ENCODE measurements around the gene C11orf86.
"Not testable (repeated sequence)": the region's sequence is repeated elsewhere in the genome, so short reads cannot be mapped to it uniquely, and the experiment has no call there.

C11orf86 gene

GRCh38 chr11:66992041-66992440 is 16.9 kb downstream of the C11orf86 start:
- no peak for DNase-seq

GRCh38 chr11:66996609-66997273 is 21.6 kb downstream of the C11orf86 start:
- no peak for DNase-seq

DNA sequence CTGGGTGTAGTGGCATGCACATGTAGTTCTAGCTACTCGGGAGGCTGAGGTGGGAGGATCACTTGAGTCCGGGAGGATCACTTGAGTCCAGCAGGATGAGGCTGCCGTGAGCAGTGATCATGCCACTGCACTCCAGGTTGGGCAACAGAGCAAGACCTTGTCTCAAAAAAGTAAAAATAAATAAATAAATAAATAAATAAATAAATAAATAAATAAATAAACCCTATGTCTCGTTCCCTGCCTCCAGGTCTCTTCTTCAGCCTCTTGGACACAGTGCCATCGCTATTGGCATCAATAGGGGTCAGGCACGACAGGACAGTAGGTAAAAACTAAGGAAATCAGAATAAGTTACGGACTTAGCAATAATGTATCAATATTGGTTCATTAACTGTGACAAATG is 24.5 kb downstream of the C11orf86 start:
- no peak for DNase-seq

- no peak for DNase-seq
Measured at GRCh38 chr11:67001332-67001731, 26.2 kb downstream of the C11orf86 start.

DNA sequence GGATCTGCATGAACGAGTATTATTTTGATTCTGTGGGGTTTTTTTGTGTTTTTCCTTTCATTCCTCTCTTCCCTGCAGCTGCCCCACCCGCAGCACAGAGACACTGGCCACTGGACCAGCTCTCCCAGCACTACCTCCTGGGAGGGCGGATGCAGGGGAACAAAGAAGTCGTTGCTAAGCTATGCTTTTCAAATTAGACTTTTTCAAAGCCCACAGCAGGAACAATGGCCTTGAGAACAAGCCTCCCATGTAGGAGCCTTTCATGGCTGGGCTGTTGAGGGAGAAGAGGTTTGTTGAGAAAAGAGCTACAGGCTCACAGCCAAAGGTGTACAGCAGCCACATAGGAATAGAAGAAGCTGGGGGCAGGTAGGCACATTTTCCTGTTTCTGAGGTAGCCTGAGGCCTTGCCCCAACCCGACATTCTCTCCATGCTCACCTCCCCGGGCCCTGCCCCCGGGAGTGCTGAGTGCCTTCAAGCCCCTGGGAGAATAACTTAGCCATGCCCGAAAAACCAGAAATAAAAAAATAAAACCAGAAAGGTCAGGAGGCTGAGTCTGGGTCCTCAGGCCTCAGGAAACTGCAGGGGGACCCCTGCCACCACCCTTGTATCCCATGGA is 27.3 kb downstream of the C11orf86 start:
- DNase-seq, result no peak

- DNase-seq, result no peak
Measured at GRCh38 chr11:67002921-67003411, 27.9 kb downstream of the C11orf86 start.

DNA sequence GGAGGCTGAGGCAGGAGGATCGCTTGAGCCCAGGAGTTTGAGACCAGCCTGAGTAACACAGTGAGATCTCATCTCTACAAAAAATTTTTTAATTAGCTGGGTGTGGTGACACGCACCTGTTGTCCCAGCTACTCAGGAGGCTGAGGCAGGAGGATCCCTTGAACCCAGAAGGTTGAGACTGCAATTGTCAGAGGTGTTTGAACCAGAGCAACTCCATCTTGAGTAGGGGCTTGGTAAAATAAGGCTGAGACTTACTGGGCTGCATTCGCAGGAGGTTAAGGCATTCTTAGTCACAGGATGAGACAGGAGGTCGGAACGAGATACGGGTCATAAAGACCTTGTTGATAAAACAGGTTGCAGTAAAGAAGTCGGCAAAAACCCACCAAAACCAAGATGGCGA is 30.1 kb downstream of the C11orf86 start:
- DNase-seq, result not testable (repeated sequence)

- no peak for DNase-seq
Measured at GRCh38 chr11:67006029-67006884, 31.2 kb downstream of the C11orf86 start.

DNA sequence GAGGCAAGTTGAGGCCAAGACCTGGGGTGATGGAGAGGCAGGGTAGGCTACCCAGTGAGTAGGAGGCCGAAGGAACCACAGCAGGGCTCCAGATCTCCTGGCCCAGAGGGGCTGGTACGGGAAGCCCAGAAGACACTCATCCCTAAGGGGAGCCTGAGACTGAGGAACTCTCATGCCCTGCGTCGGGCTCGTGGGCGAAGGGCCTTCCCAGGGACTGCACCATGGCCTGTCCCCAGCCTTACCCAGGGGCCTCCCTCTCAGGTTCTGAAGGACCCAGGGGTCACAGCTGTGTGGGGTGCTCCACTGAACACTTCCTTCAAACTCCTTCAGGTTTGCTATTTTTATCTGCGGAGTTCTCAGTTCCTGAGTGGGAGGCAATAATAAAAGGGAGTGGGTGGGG is 32.0 kb downstream of the C11orf86 start:
- DNase-seq, result no peak

GRCh38 chr11:67010296-67010905 is 35.3 kb downstream of the C11orf86 start:
- DNase-seq, result no peak

DNA sequence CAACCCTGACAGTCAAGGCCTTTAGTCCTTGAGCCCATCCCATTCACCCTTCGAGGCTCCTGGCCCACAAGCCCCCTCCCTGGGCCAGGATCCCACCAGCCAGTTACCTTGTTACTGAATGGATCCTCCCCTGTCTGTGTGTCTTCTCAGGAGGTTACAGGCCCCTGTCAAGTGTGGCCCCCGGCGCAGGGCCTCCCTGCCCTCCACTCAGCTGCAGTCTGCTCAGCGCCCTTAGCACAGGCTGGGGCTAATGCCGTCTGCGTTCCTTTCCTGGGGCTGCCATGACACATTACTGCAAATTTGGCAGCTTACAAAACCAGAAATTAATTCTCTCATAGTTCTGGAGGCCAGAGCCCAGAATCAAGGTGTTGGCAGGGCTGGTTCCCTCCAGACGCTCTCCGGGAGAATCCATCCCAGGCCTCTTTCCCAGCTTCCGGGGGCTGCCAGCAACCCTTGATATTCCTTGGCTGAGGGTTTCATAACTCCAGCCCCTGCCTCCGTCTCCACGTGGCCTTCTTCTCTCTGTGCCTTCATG is 38.5 kb downstream of the C11orf86 start:
- DNase-seq, result no peak

- DNase-seq, result no peak
Measured at GRCh38 chr11:67014343-67014742, 39.2 kb downstream of the C11orf86 start.

- no peak for DNase-seq
Measured at GRCh38 chr11:67015048-67015447, 39.9 kb downstream of the C11orf86 start.

DNA sequence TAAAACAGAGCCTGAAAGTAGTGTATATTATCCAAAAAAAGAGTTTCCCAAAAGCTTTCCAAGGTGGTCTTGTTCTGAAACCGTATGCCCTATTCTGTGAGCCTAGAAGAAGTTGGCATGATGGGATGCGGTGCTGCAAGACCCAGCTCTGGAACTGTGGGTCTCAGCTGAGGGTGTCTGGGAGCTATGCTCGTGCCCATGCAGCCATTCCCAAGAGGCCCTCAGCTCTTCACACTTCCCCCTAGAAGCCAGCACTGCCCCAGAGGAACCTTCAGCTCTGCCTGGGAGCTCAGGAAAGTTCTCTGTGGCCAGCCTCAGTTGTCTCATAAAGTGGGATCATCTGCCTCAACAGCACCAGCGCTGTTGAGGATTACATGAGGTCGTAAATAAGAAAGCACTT is 41.4 kb downstream of the C11orf86 start:
- no peak for DNase-seq

- no peak for DNase-seq
Measured at GRCh38 chr11:67020949-67021348, 45.8 kb downstream of the C11orf86 start.

GRCh38 chr11:67022341-67022933 is 47.3 kb downstream of the C11orf86 start:
- no peak for DNase-seq

- DNase-seq, result no peak
Measured at GRCh38 chr11:67022961-67023956, 48.2 kb downstream of the C11orf86 start, which contains the start of gene SYT12. Gene SYT12, plus strand, starts transcription at chr11:67023134. Its CDS starts 7,011 bp downstream, at chr11:67030145.

DNA sequence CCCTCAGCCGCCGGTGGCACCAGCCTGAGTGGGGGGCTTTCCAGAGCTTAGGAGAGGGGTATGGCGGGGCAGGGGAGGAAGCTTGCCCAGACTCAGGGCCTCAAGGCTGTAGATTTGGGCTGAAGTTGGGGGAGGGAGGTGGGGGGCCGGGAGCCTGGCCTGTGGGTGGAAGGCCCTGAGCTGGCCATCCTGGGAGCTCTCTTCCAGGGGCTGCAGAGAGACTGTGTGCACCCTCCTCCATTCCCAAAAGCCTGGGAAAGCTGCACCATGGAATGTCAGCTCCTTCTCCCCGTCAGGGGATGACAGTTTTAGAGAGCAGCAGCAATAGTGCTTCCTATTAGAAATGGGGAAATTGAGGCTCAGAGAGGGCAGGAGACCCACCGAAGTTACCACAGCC is 48.9 kb downstream of the C11orf86 start:
- DNase-seq, result no peak

DNA sequence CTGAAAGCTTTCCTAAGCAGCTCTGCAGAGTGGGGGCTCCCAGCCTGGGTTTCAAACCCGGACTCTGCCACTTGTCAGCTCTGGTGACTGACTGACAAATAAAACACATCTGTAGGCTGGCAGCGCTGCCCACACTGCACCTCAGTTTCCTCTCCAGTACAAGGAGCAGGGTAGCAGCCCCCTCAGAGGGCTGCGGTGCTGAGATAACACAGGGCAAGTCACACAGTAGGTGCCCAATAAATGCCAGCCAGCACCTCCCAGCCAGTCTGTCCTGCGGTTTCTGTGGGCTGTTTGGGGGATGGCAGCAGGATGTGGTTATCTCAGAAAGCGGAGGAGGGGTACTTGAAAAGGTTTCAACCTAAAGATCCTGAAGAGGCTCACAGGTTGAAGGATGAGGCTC is 49.3 kb downstream of the C11orf86 start:
- DNase-seq, result peak; percentile 54

DNA sequence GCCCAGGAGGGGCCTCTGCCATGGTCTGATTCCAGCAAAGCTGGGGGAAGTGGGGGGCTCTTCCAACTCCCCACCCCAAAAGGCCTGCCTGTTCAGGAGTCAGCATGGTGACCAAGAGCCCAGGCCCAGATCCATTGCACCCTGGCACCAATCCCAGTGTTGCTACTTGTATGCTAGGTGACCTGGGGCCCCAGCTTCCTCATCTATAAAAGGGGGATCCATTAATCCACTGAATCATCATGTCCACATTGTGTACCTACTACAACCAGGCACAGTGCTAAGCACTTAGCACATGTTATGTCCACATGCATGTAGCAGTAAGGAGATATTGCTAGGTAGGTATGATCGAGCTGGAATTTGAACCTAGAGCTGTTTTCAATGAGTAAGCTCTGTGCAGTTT is 49.9 kb downstream of the C11orf86 start:
- DNase-seq, result no peak

GRCh38 chr11:67025750-67026149 is 50.6 kb downstream of the C11orf86 start:
- DNase-seq, result no peak
